Endothelial cell (in vitro differentiated cells): ENCODE measurements around the gene POFUT2. TPM values are rescaled to one million over a fixed set of nuclear protein-coding genes. Genes with fewer than 3 reads are reported as not detected.

ENCODE experiments used
- DNase-seq: peaks from one replicate; pipeline ENCODE4 v3.0.0; 2021; ENCODE audit warnings: low spot score
- H3K27ac Mint-ChIP-seq: one replicate; pipeline ENCODE4 v1.8.0; 2021; ENCODE audit warnings: mixed read lengths, inconsistent platforms; ENCODE audit not compliant: unreplicated experiment
- H3K27me3 Mint-ChIP-seq: one replicate; pipeline ENCODE4 v1.8.0; 2021; ENCODE audit warnings: mild to moderate bottlenecking, moderate library complexity, mixed read lengths, inconsistent platforms; ENCODE audit not compliant: unreplicated experiment
- H3K36me3 Mint-ChIP-seq: one replicate; pipeline ENCODE4 v1.8.0; 2021; ENCODE audit warnings: mild to moderate bottlenecking, low read depth, mixed read lengths, inconsistent platforms; ENCODE audit not compliant: unreplicated experiment
- H3K4me1 Mint-ChIP-seq: one replicate; pipeline ENCODE4 v1.8.0; 2021; ENCODE audit warnings: mild to moderate bottlenecking, mixed read lengths, inconsistent platforms; ENCODE audit not compliant: unreplicated experiment
- H3K4me3 Mint-ChIP-seq: one replicate; pipeline ENCODE4 v1.8.0; 2021; ENCODE audit warnings: mild to moderate bottlenecking, mixed read lengths, inconsistent platforms; ENCODE audit not compliant: unreplicated experiment
- H3K9me3 Mint-ChIP-seq: one replicate; pipeline ENCODE4 v1.8.0; 2021; ENCODE audit warnings: mixed read lengths, inconsistent platforms; ENCODE audit not compliant: unreplicated experiment
- total RNA-seq: library from RNA; stranded (reverse); fragmentation: NEBNext Ultra II Directional; extraction: Animal tissue kit (Norgen Biotek cat#: 25700); gene quantifications from one replicate; pipeline ENCODE4 v1.2.1, GENCODE V29; 2021; ENCODE audit not compliant: unreplicated experiment
- TF ChIP-seq, protein P1 (sequence below): fragments of 200-600 bp; sonication (generic); IDR thresholded peaks from one replicate; pipeline ENCODE4 v1.5.0; 2021; ENCODE audit warnings: antibody characterized with exemption; ENCODE audit not compliant: unreplicated experiment

The POFUT2 gene
- total RNA-seq, 1 donor from 2014 or later: 37.8 TPM

DNA sequence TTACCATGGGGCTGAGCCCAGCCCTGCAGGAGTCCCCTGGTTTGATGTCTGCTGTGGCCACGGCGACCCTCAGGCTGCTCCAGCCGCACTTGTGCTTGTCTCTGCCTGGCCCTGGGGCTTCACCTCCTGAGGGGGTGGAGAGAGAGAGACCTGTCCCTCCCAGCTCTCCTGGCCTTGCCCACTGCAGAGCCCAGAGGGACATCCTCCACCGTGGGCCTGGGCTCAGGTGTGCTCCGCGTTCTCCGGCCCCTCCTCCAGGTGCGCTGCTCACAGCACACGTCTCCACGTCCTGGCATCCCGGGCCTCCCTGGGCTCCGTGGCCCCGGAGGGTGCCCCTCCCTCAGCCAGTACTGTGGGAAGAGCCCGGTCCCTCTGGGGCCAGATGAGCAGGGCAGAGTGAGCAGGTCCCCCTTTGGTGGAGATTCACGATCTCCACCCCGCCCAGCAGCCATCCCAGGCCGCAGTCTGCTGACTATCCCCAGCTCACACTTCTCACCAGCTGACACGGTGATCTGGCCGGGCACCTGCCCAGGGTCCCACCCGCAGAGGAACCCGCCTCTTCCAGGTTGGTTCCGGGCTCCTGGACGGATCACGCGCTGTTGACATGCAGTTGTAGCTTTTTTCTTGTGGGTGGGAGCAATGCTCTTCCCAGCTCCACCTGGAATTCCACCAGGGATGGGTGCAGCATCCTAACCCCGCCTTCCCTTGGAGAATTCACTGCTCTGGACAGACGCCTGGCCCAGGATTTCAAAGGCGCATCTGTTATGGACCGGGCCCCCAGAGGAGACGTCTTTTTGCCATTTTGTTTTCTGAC, 41.8 kb upstream of the POFUT2 start:
- Mint-ChIP-seq H3K9me3 (no peaks in the 10 kb centered on the region), H3K27ac (peak overlapping the region; percentile 85), H3K4me3 (no peak overlapping the region), H3K27me3 (peaks cover 14% of the 10 kb centered on the region), H3K36me3 (no peaks in the 10 kb centered on the region), H3K4me1 (peaks cover 4% of the 10 kb centered on the region)
- TF ChIP-seq, protein P1, sequence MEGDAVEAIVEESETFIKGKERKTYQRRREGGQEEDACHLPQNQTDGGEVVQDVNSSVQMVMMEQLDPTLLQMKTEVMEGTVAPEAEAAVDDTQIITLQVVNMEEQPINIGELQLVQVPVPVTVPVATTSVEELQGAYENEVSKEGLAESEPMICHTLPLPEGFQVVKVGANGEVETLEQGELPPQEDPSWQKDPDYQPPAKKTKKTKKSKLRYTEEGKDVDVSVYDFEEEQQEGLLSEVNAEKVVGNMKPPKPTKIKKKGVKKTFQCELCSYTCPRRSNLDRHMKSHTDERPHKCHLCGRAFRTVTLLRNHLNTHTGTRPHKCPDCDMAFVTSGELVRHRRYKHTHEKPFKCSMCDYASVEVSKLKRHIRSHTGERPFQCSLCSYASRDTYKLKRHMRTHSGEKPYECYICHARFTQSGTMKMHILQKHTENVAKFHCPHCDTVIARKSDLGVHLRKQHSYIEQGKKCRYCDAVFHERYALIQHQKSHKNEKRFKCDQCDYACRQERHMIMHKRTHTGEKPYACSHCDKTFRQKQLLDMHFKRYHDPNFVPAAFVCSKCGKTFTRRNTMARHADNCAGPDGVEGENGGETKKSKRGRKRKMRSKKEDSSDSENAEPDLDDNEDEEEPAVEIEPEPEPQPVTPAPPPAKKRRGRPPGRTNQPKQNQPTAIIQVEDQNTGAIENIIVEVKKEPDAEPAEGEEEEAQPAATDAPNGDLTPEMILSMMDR: no peak
- no peak for DNase-seq

DNA sequence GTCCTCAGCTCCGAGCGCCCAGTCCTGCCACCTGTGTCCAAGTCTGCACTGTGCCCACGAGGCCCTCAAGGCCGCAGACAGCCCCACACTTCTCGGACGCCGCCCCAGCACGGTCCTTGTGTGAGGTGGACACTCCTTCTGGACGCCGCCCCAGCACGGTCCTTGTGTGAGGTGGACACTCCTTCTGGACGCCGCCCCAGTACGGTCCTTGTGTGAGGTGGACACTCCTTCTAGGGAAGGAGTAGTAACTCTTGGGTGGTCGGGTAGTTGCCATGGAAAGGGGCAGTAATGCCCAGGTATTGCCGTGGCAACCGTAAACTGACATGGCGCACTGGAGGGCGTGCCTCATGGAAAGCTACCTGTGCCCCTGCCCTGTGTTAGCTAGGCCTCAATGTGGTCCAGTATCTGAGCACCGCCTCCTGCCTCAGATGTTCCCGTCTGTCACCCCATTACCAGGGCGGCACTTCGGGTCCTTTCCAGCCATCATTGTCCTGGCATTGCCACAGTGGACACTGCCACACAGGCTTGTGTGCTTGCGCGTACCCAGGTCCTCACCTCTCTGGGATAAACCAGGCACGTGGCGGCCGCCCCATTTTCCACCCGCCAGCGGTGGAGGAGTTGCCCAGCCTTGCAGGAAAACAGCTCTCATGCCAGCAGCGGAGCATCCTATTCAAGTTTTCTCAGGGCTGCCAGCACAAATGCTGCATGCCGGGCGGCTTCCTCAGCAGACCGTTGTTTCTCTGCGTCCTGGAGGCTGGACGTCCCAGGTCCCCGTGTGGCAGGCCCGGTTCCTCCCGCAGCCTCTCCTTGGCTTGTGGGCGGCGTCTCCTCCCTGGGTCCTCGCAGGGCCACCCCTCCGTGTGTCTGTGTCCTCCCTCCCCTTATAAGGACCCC, 40.8 kb upstream of the POFUT2 start:
- no peak overlapping the region for H3K4me3 Mint-ChIP-seq
- H3K9me3 Mint-ChIP-seq: no peaks in the 10 kb centered on the region
- H3K4me1 Mint-ChIP-seq: peaks cover 4% of the 10 kb centered on the region
- no peaks in the 10 kb centered on the region for H3K36me3 Mint-ChIP-seq
- TF ChIP-seq, protein P1: no peak
- H3K27ac Mint-ChIP-seq: no peak overlapping the region
- DNase-seq: no peak
- H3K27me3 Mint-ChIP-seq: peaks cover 15% of the 10 kb centered on the region

DNA sequence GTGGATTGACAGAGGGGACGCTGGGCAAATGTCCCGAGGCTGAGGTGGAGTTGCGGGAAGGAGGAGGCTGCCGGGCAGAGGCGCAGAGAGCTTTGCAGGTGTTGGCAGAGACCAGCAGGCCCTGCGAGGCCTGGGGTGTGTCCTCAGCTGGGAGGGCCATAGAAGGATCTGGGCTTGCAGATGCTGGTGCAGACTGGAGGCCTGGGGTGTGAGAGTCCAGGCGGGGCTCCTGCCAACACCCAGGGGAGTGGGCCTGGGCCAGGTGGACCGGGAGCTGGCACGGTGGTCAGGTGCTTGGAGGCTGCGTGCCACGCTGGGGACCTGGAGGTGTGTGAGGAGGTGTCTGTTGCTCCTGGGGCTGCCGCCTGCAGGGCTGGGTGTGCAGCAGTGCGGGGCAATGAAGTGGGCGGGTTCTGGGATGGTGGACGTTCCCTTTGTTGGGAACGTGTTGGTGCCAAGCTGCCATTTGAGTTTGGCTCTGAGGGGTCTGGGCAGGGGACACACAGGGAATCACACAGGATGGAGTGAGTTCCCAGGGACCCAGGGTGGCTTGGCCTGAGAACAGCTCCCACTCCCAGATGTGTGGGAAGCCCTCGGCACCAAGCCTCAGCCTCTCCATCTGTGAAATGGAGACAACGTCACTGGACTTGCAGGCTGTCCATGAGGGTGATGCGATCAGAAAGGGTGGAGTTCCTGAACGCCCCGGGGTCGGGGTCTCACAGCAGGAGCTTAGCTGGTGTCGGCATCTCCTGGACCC, 39.9 kb upstream of the POFUT2 start:
- no peak for DNase-seq
- peaks cover 15% of the 10 kb centered on the region for H3K27me3 Mint-ChIP-seq
- no peak overlapping the region for H3K27ac Mint-ChIP-seq
- no peaks in the 10 kb centered on the region for H3K9me3 Mint-ChIP-seq
- no peak overlapping the region for H3K4me3 Mint-ChIP-seq
- no peaks in the 10 kb centered on the region for H3K36me3 Mint-ChIP-seq
- peaks cover 4% of the 10 kb centered on the region for H3K4me1 Mint-ChIP-seq
- TF ChIP-seq, protein P1: no peak

DNA sequence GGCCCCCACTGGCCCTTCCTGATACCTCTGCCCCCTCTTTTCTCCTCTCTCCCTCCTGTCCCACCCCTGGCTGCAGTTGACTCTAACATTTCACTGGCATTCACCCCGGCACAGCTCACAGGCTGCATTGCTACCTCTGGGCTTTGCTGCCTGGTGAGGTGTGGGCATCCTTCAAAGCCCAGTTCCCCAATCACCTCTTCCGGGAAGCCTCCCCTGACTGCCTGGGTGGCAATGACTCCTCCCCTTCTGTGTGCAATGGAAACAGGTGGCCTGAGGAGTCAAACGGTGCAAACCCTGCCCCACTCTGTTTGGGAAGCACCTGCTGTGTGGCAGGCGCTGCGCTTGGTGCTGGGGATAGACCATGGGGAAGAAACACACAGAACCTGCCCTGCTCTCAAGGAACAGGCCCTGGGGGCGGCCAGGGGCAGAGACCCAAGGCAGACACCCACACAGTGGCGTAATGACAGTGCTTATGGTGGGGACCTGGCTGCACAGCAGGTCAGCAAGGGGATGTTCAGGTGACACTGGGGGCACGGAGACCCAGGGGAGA, 39.3 kb upstream of the POFUT2 start:
- DNase-seq: no peak
- TF ChIP-seq, protein P1: no peak
- Mint-ChIP-seq H3K27me3 (peaks cover 12% of the 10 kb centered on the region), H3K27ac (no peak overlapping the region), H3K4me1 (peaks cover 4% of the 10 kb centered on the region), H3K4me3 (no peak overlapping the region), H3K36me3 (no peaks in the 10 kb centered on the region), H3K9me3 (no peaks in the 10 kb centered on the region)
